ENCODE measurements around the gene GATD1.
"Not testable (repeated sequence)": the region's sequence is repeated elsewhere in the genome, so short reads cannot be mapped to it uniquely, and the experiment has no call there.

The GATD1 gene

DNA sequence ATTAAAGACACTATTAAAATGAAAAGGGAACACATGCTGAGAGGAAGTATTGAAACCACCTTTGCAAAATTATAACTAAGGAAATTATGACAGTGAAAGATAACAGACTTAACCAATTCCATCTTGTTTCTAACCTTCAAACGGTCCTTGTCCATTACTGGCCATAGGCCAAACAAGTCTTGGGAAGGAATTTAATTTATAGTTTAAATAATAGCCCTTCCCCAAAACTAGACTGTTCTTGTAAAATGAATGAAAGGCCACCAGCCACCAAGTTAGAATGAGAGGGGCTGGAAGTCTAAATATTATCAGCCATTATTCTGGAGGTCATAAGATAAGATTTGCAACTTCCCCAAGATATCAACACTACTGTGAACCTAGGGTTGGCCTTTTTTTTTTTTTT lies 31.9 kb downstream of the GATD1 start:
- TF ChIP-seq, protein P1, sequence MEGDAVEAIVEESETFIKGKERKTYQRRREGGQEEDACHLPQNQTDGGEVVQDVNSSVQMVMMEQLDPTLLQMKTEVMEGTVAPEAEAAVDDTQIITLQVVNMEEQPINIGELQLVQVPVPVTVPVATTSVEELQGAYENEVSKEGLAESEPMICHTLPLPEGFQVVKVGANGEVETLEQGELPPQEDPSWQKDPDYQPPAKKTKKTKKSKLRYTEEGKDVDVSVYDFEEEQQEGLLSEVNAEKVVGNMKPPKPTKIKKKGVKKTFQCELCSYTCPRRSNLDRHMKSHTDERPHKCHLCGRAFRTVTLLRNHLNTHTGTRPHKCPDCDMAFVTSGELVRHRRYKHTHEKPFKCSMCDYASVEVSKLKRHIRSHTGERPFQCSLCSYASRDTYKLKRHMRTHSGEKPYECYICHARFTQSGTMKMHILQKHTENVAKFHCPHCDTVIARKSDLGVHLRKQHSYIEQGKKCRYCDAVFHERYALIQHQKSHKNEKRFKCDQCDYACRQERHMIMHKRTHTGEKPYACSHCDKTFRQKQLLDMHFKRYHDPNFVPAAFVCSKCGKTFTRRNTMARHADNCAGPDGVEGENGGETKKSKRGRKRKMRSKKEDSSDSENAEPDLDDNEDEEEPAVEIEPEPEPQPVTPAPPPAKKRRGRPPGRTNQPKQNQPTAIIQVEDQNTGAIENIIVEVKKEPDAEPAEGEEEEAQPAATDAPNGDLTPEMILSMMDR (IDR thresholded peaks at IDR 0.05; ENCODE audit: insufficient read depth, low read length, poor library complexity, severe bottlenecking), result no peak
- DNase-seq (ENCODE audit: extremely low read depth, insufficient read length), result no peak
- H3K27me3 ChIP-seq (replicated peaks; ENCODE audit: control insufficient read depth, insufficient read depth, low read length), result no peaks in the 10 kb centered on the region
- no peak overlapping the region for H3K4me3 ChIP-seq (replicated peaks; ENCODE audit: low read depth, low read length)
- H3K36me3 ChIP-seq (ENCODE audit: control insufficient read depth, insufficient read depth, low read length), result no peaks in the 10 kb centered on the region

- H3K4me3 ChIP-seq (replicated peaks; ENCODE audit: low read depth, low read length), result no peak overlapping the region
- H3K36me3 ChIP-seq (ENCODE audit: control insufficient read depth, insufficient read depth, low read length), result no peaks in the 10 kb centered on the region
- TF ChIP-seq, protein P1 (IDR thresholded peaks at IDR 0.05; ENCODE audit: insufficient read depth, low read length, poor library complexity, severe bottlenecking), result no peak
- no peak for DNase-seq (ENCODE audit: extremely low read depth, insufficient read length)
- no peaks in the 10 kb centered on the region for H3K27me3 ChIP-seq (replicated peaks; ENCODE audit: control insufficient read depth, insufficient read depth, low read length)
Measured at GRCh38 chr11:742571-743201, 34.6 kb downstream of the GATD1 start.

DNA sequence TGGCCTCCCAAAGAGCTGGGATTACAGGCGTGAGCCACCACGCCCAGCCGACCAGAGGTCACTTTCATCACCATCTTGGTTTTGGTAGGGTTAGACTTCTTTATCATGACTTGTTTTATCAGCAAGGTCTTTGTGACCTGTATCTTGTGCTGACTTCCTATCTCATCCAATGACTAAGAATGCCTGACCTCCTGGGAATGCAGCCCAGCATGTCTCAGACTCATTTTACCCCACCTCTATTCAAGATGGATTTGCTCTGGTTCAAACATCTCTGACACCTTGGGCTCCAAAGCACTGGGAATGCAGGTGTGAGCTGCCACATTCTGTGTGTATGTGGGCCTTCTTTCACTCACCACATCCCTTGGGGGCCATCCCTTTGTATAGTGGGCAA lies 35.1 kb downstream of the GATD1 start:
- TF ChIP-seq, protein P1 (IDR thresholded peaks at IDR 0.05; ENCODE audit: insufficient read depth, low read length, poor library complexity, severe bottlenecking), result no peak

DNA sequence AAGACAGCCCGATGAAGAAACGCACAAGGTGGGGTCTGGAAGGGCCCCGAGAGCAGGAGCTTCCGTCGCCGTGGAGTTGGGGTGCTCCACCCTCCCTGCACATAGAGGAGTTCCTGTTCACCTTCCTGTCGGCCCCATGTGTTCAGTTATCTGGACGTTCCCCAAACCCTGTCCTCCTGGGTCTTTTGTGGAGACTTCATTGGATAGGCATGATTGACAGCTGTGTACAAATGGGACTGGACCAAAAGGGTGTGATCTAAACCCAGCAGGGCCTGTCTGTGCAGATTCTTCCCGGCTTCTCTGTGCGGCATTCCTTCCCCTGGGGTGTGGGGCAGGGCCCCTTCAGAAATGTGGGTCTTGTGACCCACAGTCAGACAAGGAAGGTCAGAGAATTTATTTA lies 39.4 kb downstream of the GATD1 start:
- not testable (repeated sequence) for H3K4me3 ChIP-seq (replicated peaks; ENCODE audit: low read depth, low read length); H3K27me3 ChIP-seq (replicated peaks; ENCODE audit: control insufficient read depth, insufficient read depth, low read length); H3K36me3 ChIP-seq (ENCODE audit: control insufficient read depth, insufficient read depth, low read length); DNase-seq (ENCODE audit: extremely low read depth, insufficient read length)

More for the DNA sequence above, 35.1 kb downstream of the GATD1 start:
- Histone ChIP-seq H3K4me3 (replicated peaks; ENCODE audit: low read depth, low read length) (no peak overlapping the region), H3K27me3 (replicated peaks; ENCODE audit: control insufficient read depth, insufficient read depth, low read length) (no peaks in the 10 kb centered on the region), H3K36me3 (ENCODE audit: control insufficient read depth, insufficient read depth, low read length) (no peaks in the 10 kb centered on the region)
- no peak for DNase-seq (ENCODE audit: extremely low read depth, insufficient read length)

DNA sequence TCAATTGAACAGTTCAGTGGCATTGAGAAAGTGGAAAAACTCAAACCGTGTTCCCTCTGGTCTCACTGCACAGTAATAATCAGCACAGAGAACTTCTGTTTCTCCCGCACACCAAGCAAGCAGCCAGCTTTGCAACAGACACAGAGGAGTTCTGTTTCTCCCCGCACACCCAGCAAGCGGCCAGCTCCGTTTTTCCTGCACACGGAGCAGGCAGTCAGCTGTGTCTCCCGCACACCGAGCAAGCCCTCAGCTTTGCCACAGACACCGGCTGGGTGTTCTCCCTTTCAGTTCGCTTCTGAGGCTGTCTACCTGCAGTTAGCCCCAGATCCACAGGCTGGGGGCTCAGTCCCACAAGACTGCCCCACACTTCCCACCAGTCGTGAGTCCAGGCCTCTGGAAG lies 39.9 kb downstream of the GATD1 start:
- TF ChIP-seq, protein P1 (IDR thresholded peaks at IDR 0.05; ENCODE audit: insufficient read depth, low read length, poor library complexity, severe bottlenecking), result no peak
- Histone ChIP-seq H3K27me3 (replicated peaks; ENCODE audit: control insufficient read depth, insufficient read depth, low read length) (no peaks in the 10 kb centered on the region), H3K36me3 (ENCODE audit: control insufficient read depth, insufficient read depth, low read length) (no peaks in the 10 kb centered on the region), H3K4me3 (replicated peaks; ENCODE audit: low read depth, low read length) (no peak overlapping the region)
- no peak for DNase-seq (ENCODE audit: extremely low read depth, insufficient read length)

- H3K4me3 ChIP-seq (replicated peaks; ENCODE audit: low read depth, low read length); H3K36me3 ChIP-seq (ENCODE audit: control insufficient read depth, insufficient read depth, low read length); H3K27me3 ChIP-seq (replicated peaks; ENCODE audit: control insufficient read depth, insufficient read depth, low read length); DNase-seq (ENCODE audit: extremely low read depth, insufficient read length): not testable (repeated sequence)
Measured at GRCh38 chr11:734541-734940, 42.7 kb downstream of the GATD1 start.

GRCh38 chr11:733072-733471 lies 44.2 kb downstream of the GATD1 start:
- no peak for DNase-seq (ENCODE audit: extremely low read depth, insufficient read length)
- Histone ChIP-seq H3K27me3 (replicated peaks; ENCODE audit: control insufficient read depth, insufficient read depth, low read length) (no peaks in the 10 kb centered on the region), H3K36me3 (ENCODE audit: control insufficient read depth, insufficient read depth, low read length) (no peaks in the 10 kb centered on the region), H3K4me3 (replicated peaks; ENCODE audit: low read depth, low read length) (no peak overlapping the region)
- TF ChIP-seq, protein P1 (IDR thresholded peaks at IDR 0.05; ENCODE audit: insufficient read depth, low read length, poor library complexity, severe bottlenecking), result no peak
